Measurements from ENCODE around the gene PRSS12. TPM values are rescaled to one million over a fixed set of nuclear protein-coding genes. Genes with fewer than 3 reads are reported as not detected.

The PRSS12 gene
- total and polyA plus RNA-seq, 2 donors (not counting 3 experiments of a cell fraction or from before 2014, with no cell fraction given), result 0.22 to 0.55 TPM

- dilution Hi-C loops (cut with MboI; ENCODE audit: extremely low pct_ligation_motif_present, low sequenced_read_pairs) (no loop called here), intact Hi-C loops (cut with micrococcal nuclease) (no loop called here)
- Histone ChIP-seq H3K9me3 (replicated peaks; ENCODE audit: control insufficient read depth, insufficient read depth, low read length) (no peaks in the 10 kb centered on the region), H3K9me1 (replicated peaks; ENCODE audit: control insufficient read depth, extremely low read depth, insufficient read depth, low read length) (no peaks in the 10 kb centered on the region), H3K36me3 (ENCODE audit: control insufficient read depth in 2 of 2, extremely low read depth in 1 of 2, insufficient read depth in 2 of 2, low read length in 2 of 2) (peaks cover 0 to 2% of the 10 kb centered on the region in 2 experiments), H3K4me3 (replicated peaks in 1 of 3; ENCODE audit: insufficient read depth in 1 of 3, low read depth in 1 of 3, low read length in 3 of 3) (no peak overlapping the region), H3K4me1 (ENCODE audit: control insufficient read depth, extremely low read depth, insufficient read depth, low read length) (no peaks in the 10 kb centered on the region), H3K27me3 (ENCODE audit: control insufficient read depth in 2 of 2, insufficient read depth in 2 of 2, low read length in 2 of 2) (no peaks in the 10 kb centered on the region), H3K4me2 (ENCODE audit: insufficient read depth, low read length) (no peak overlapping the region), H2AFZ (ENCODE audit: low read depth, low read length) (no peak overlapping the region), H4K20me1 (replicated peaks; ENCODE audit: control insufficient read depth, extremely low read depth, insufficient read depth, low read length) (no peaks in the 10 kb centered on the region), H3K9ac (replicated peaks; ENCODE audit: extremely low read depth, insufficient read depth, low read length) (no peak overlapping the region), H3K27ac (ENCODE audit: insufficient read depth, low read depth, low read length) (no peak overlapping the region), H3K79me2 (ENCODE audit: control insufficient read depth, insufficient read depth, low read length) (no peaks in the 10 kb centered on the region)
- DNase-seq (ENCODE audit: low read depth, low spot score), result no peak
- no peak for FAIRE-seq
- ChIA-PET CTCF (interaction anchor here (1.8 kb wide), 1 partner anchor 16 kb away, joined by 9 read pairs; no protein-coding TSS in a partner anchor), POLR2A (no interaction called here)
- BruUV-seq (replicated peaks), result no TSS peak
- TF ChIP-seq CTCF (IDR thresholded peaks at IDR 0.05; ENCODE audit: extremely low read depth in 1 of 2, insufficient read depth in 1 of 2, low read depth in 1 of 2, low read length in 2 of 2) (no peak), JUN (IDR thresholded peaks at IDR 0.05; ENCODE audit: borderline replicate concordance, insufficient read depth, insufficient read length, low read depth) (no peak), POLR2A (IDR thresholded peaks at IDR 0.05; ENCODE audit: low read depth, low read length) (no peak), GATA2 (IDR thresholded peaks at IDR 0.05; ENCODE audit: insufficient read depth, insufficient read length, low read depth, low read length) (no peak), FOS (IDR thresholded peaks at IDR 0.05; ENCODE audit: borderline replicate concordance, insufficient read depth, low read length) (no peak), MYC (IDR thresholded peaks at IDR 0.05; ENCODE audit: low read depth, low read length) (no peak), POLR2AphosphoS5 (IDR thresholded peaks at IDR 0.05; ENCODE audit: insufficient read depth, low read depth, low read length) (no peak), EZH2 (IDR thresholded peaks at IDR 0.05; ENCODE audit: borderline replicate concordance, low read depth, low read length, severe bottlenecking) (no peak), MAX (IDR thresholded peaks at IDR 0.05; ENCODE audit: insufficient read depth, insufficient read length) (no peak)
These were observed 66.1 kb downstream of the PRSS12 start for GRCh38 chr4:118286685-118287084.

Data from endothelial cell of umbilical vein (primary cell).